ENCODE data around the gene FRRS1L.

FRRS1L gene, protein sequence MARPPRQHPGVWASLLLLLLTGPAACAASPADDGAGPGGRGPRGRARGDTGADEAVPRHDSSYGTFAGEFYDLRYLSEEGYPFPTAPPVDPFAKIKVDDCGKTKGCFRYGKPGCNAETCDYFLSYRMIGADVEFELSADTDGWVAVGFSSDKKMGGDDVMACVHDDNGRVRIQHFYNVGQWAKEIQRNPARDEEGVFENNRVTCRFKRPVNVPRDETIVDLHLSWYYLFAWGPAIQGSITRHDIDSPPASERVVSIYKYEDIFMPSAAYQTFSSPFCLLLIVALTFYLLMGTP

DNA sequence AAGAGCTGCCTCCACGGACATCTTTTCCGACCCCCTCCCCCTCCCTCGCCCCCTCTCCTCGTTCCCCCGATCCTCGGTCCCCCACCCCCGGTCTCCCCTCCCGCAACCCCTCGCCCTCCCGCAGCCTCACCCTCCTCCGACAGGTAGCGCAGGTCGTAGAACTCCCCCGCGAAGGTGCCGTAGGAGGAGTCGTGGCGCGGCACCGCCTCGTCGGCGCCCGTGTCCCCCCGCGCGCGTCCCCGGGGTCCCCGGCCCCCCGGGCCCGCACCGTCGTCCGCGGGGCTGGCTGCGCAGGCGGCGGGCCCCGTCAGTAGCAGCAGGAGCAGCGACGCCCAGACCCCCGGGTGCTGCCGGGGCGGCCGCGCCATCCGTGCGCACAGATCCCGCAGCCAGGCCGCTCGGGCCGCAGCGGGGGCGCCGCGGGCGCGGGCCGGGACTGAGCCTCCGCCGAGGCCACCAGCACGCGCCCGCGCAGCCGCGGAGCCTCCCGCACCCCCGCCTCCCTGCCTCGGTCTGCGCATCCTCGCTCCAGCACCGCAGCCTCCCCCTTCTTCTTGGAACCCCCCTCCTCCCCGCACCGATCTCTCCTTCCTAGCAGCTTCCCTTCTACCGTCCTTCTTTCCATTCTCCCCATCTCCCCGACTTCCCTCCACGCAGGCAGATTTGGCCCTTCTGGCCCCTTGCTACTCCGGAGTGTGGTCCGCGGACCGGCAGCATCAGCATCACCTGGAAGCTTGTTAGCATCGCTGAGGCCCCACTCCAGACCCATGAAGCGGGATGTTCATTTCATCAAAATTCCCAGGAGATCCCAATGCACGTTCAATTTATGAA lies at the start of gene FRRS1L:
Gene FRRS1L (minus strand): TSS at position 479 of the 831 bp plus-strand sequence. CDS start 111 bp downstream, at position 368.
- H3K4me3 ChIP-seq (ENCODE audit: low read length): peak within 1 kb of the TSS; percentile 44
- DNase-seq (ENCODE audit: low read depth): no peak
- TF ChIP-seq, protein P1, sequence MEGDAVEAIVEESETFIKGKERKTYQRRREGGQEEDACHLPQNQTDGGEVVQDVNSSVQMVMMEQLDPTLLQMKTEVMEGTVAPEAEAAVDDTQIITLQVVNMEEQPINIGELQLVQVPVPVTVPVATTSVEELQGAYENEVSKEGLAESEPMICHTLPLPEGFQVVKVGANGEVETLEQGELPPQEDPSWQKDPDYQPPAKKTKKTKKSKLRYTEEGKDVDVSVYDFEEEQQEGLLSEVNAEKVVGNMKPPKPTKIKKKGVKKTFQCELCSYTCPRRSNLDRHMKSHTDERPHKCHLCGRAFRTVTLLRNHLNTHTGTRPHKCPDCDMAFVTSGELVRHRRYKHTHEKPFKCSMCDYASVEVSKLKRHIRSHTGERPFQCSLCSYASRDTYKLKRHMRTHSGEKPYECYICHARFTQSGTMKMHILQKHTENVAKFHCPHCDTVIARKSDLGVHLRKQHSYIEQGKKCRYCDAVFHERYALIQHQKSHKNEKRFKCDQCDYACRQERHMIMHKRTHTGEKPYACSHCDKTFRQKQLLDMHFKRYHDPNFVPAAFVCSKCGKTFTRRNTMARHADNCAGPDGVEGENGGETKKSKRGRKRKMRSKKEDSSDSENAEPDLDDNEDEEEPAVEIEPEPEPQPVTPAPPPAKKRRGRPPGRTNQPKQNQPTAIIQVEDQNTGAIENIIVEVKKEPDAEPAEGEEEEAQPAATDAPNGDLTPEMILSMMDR (conservative IDR thresholded peaks at IDR 0.05; ENCODE audit: low read depth, low read length): no peak

DNA sequence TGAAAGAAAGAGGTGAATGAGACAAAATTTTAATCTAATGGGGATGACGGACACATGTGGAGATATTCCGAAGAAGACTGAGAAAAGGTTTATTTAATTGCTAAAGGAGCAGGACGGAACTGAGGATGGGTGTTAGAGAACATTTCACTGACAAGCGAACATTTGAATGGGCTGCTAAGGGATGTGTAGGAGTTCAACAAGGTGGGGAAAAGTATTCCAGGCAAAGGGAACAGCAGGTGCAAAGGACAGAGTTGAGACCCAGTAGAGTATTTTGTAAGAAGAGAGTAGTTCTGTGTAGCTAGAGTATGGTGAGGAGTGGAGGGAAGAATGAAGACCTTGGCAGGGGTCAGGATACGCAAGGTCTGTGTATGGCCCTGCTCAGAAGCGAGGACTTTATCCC lies 47.4 kb upstream of the FRRS1L start:
- no peak for DNase-seq (ENCODE audit: low read depth)
- no peak overlapping the region for H3K4me3 ChIP-seq (ENCODE audit: low read length)
- TF ChIP-seq, protein P1 (conservative IDR thresholded peaks at IDR 0.05; ENCODE audit: low read depth, low read length): no peak

DNA sequence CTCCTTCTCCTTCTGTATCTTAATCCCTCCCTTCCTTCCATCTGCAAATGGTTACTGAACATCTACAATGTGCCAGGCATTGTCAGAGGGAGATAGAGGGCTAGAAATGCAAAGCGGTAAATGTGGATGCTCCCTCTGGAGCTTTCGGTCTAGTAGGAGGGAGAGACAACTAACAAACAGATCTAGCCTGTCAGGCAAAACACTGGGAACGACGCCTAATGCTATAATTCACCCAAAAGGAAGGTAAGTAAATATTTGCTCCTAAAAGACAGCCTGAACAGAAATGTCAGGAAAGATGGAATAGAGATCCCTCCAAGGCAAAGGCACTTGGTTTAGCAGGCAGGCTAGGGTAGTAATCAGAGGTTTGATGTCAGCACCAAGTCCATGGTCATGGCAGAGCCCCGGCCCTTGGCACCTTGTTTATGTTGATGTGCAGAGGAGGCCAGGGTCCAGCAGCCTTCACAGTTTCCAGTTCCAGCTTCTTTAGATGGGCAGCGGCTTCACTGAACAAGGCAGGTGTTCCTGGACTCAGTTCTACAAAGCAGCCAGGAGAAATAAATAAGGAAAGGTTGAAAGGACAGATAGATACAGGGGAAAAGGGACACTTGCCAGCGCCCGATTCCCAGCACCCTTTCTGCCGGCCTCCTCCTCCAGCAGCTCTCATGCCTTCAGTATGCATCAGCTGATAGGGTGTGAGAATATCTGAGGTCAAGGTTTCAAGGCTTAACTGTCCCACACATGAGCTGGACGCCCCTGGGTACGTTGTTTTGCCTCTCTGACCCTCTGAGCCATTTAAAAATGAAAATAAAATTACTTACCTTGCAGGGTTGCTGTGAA lies 46.5 kb upstream of the FRRS1L start:
- H3K4me3 ChIP-seq (ENCODE audit: low read length): no peak overlapping the region
- TF ChIP-seq, protein P1 (conservative IDR thresholded peaks at IDR 0.05; ENCODE audit: low read depth, low read length): no peak
- DNase-seq (ENCODE audit: low read depth): no peak

DNA sequence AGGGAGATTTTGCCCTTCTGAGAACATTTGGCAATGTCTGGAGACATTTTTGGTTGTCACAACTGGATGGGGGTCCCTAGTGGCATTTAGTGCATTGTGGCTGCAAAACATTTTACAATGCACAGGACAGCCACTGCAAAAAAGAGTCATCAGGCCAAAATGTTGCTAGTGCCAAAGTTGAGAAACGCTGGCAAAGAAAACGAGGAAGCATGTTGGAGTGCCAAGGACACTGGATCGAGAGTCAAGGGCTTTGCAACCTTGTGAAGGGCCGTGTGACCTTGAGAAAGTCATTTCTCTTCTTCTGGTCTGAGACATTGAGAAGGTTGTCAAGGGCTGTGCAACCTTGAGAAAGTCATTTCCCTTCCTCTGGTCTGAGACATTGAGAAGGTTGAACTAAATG lies 45.7 kb upstream of the FRRS1L start:
- TF ChIP-seq, protein P1 (conservative IDR thresholded peaks at IDR 0.05; ENCODE audit: low read depth, low read length): no peak
- no peak for DNase-seq (ENCODE audit: low read depth)

DNA sequence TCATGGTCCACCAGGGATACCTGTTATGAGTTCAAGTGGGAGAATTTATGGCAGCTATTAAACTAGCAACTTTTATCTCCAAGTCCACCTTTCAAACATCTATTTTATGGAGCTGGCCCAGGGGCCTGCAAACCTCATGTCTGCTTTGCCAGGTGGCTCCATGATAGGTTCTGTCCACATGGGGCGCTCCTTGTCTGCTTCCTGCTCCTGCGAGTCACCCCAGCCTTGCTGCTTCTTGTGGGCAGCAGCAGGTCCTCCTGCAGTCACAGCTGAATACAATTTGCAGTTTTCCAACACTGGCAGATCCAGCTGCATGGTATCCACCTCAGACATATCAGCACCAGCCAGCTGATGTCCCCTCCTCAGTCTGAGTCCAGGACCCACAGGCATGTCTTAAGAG lies 39.6 kb upstream of the FRRS1L start:
- DNase-seq (ENCODE audit: low read depth): no peak
- no peak overlapping the region for H3K4me3 ChIP-seq (ENCODE audit: low read length)
- TF ChIP-seq, protein P1 (conservative IDR thresholded peaks at IDR 0.05; ENCODE audit: low read depth, low read length): peak; percentile 18

More for the DNA sequence above, 45.7 kb upstream of the FRRS1L start:
- no peak overlapping the region for H3K4me3 ChIP-seq (ENCODE audit: low read length)

DNA sequence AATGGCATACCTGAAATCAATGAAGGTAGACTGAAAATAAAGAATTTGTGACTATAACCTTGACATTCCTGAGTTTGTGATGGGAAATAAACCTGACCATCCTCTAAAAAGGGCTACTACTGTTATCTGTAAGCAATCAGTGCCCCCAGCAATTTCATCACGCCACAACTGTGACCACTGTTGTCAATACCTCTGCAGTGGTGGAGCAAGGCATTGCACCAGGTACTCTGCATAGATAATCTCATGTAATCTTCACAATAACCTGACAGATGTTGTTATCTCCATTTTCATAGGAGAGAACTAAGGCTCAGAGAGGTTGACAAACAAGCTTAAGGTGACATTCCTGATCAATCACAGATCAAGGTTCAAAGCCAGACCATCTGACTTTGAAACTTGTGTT lies 38.5 kb upstream of the FRRS1L start:
- H3K4me3 ChIP-seq (ENCODE audit: low read length): no peak overlapping the region
- no peak for DNase-seq (ENCODE audit: low read depth)
- TF ChIP-seq, protein P1 (conservative IDR thresholded peaks at IDR 0.05; ENCODE audit: low read depth, low read length): peak; percentile 1
